Activated CD8-positive, alpha-beta memory T cell treated with anti-CD3 and anti-CD28 coated beads for 1 hour (primary cell): ENCODE data around the gene SS18L1.
A peak's percentile ranks its signal among the peaks of the same experiment; 100 is the strongest.
"Not testable (repeated sequence)": the region's sequence is repeated elsewhere in the genome, so short reads cannot be mapped to it uniquely, and the experiment has no call there.

ENCODE experiments used
- DNase-seq, 2 donors: peaks; one replicate each; pipeline ENCODE4 v3.0.0-alpha.2; 2020; ENCODE audit warnings: low read depth in 1 of 2; ENCODE audit errors: extremely low read depth in 1 of 2

SS18L1 gene, protein sequence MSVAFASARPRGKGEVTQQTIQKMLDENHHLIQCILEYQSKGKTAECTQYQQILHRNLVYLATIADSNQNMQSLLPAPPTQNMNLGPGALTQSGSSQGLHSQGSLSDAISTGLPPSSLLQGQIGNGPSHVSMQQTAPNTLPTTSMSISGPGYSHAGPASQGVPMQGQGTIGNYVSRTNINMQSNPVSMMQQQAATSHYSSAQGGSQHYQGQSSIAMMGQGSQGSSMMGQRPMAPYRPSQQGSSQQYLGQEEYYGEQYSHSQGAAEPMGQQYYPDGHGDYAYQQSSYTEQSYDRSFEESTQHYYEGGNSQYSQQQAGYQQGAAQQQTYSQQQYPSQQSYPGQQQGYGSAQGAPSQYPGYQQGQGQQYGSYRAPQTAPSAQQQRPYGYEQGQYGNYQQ

DNA sequence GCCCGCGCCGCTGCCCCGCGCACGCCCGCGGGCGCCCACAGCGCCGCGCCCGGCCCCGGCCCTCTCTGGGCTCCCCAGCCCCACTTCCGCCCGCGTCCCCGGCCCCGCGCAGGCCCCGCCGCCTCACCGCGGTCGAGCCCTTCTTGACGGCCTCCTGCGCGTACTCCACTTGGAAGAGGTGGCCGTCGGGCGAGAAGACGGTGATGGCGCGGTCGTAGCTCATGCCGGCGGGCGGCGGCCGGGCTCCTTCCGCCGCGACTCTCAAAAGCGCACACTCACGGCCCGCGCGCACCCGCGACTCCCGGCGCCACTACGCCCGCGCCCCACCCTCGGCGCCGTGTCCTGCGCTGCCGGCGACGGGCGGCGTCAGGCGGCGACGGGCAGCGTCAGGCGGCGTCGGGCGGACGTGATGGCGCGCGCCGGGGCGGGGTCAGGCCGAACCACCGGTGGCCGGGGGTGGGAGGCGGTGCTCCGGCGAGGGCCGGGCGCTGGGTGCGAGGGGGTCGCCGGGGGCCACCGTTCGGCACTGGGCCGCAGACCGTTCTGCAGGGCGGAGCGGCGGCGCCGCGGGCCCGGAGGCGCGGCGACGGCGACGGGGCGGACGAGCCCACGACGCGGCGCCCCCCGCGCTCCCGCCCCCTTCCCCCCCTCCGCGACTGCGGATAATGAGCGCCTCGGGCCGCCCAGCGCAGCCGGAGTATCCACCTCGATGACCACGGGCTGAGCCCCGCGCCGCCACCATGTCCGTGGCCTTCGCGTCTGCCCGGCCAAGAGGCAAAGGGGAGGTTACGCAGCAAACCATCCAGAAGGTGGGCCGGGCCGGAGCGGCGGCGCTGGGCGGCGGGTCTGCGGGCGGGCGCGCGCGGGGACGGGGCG lies at the start of gene SS18L1, which contains the start of gene PSMA7:
Gene SS18L1 (plus strand): TSS at position 689 of the 876 bp plus-strand sequence. CDS start 52 bp downstream, at position 741.
Gene PSMA7 (minus strand): TSS at position 314 of the 876 bp plus-strand sequence. CDS start 91 bp downstream, at position 223.
- DNase-seq, result peak in 1 of 2 donors; percentile 79

DNA sequence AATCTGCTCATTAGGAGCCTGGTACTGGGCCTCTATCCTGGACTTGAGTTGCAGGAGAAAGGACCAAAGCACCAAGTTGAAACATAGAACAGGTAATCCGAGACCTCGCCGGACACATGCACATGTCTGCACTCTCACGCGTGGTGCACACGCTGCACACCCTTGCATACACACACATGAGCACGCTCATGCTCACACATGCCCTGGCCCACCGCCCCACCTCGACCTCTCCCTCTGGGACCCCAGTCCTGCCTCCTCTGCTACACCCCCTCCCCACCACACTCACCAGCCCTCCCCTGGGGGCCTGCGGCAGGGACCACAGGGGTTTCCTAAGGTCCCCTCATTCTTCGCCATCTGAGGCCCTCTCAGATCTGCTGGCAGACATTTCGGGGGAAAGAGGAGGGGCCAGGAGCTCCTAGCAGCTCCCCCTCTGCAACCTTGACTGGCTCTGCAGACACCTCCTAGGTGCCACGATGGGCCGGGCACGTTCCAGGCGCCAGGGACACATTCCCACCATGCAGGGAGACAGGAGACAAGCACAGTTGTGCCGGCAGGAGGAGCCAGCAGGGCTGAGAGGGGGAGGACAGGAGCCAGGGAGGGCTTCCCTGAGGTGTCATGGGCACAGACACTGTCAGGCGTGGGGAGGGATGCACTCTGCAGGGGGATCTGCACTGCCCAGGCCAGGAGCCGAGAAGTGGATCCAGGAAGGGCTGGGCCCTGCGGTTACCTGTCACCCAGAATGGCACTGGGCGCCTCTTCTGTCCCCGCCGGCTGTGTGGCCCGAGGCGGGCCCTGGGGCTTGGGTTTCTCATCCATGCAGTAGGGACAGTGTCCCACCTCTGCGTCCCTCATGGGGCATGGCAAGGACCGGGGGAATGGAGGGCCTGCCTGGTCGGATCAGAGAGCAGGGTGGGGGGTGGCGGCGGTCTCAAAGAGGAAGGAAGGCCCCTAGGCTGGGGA lies 46.9 kb upstream of the SS18L1 start:
- no peak for DNase-seq

DNA sequence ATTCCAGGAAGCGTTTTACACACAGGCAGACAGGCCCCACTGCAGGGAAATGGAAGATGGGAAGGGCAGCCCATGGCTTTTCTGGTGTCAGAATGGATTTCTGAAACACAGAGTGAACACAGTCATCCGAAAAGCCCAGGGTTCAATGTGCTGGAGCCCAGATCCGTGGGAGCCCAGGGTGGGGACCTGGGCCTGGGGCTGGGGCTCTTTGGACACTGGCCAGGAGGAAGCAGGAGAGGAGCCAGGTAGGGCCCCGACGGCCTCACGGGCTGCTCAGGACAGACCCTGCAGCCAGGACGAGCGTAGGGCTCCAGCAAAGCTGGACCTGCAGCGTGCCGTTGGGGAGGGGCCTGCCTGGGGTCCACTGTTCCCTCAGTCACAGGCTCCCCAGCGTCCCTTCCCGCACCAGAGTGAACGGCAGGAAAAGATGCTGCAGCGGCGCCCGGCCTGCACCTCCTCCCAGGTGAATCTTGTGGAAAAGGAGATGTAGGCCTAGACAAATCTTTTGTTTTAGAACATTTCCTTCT lies 45.6 kb upstream of the SS18L1 start:
- DNase-seq, result no peak

GRCh38 chr20:62101078-62101477 lies 42.5 kb upstream of the SS18L1 start:
- DNase-seq, result no peak

DNA sequence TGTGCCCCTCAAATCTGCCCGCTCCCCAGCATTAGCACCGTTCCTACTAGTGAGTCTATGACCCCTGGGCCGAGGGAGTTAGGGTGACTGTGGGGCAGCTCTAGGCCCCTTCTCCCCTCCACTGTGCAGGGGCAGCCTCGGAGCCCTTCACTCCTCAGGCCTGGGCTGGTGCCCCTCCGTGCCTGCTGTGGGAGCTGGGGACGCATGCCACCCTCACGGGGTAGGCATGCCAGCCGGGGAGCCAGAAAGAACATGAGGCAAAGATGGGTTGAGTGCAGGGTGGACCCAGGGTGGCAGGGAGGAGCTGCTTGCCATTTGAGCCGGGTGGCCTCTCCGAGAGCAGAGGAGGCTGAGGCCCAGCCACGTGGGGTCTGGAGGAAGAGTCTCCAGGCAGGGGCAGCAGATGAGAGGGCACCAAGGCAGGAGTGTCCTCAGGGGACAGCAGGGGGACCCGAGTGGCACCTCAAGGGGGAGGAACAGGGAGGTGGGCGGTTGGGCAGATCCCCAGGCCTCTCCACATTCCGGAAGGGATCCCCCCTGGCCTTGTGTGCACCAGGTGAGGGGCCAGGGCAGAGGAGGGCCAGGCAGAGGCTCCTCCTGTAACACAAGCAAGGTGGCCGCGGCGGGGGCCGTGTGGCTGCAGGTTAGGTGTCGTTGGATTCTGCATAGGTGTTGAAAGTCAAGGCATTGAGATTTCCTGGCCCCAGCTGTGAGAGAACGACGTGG lies 39.9 kb upstream of the SS18L1 start:
- no peak for DNase-seq

DNA sequence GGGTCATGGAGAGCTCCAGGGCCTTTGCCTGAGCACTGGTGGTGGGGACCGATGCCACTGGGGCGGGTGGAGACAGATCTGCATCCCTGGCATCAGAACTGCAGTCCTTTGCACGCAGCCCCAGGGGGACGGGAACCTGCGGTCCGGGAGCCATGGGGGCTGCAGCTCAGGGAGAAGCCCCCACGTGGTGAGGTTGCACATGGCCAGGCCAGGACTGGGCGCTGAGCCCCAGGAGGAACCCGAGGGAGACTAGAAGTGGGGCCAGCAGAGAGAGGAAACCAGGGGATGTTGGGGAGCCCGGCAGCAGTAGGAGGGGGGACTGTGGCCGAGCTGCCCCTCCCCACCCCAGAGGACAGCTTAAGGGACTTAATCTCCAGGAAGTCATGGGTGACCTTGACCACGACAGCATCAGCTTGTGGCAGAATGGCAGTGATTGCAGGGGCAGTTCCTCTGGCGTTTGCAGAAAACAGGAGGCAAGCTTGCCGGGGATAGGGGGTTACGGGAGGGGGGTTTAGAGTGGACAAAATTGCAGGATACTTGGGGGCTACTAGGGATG lies 39.3 kb upstream of the SS18L1 start:
- DNase-seq, result no peak

GRCh38 chr20:62104791-62105345 lies 38.7 kb upstream of the SS18L1 start:
- no peak for DNase-seq

- DNase-seq, result no peak
These were observed 38.0 kb upstream of the SS18L1 start for GRCh38 chr20:62105592-62105991.

DNA sequence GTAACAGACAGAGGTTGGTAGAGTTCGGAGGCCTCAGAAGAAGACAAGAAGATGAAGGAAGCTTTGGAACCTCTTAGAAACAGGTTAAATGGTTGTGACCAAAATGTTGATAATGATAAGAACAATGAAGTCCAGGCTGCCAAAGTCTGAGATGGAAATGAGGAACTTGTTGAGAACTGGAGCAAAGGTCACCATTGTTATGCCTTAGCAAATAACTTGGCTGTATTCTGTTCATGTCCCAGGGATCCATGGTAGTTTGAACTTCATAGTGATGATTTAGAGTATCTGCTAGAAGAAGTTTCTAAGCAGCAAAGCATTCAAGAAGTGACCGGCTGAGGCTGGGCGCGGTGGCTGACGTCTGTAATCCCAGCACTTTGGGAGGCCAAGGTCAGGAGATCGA lies 32.4 kb upstream of the SS18L1 start:
- no peak for DNase-seq

DNA sequence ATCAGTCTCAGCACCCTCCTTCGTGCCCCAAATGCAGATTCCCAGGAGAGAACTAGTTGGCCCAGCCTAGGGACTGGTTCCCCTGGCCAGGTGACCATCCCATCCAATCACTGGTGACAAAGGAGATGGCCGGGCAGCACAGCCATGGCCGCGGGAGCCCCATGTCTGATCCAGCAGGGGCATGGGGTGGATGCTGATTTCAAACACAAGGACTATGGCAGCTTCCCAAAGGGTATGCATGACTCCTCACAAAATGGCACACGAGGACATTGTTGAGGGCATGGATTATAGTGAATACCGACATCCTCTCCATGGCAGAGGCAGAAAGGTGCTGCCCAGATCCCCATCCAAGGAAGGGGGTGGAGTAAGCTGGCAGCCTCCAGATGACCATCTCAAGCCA lies 31.2 kb upstream of the SS18L1 start:
- DNase-seq, result no peak

- DNase-seq, result no peak
These were observed 28.7 kb upstream of the SS18L1 start for GRCh38 chr20:62114894-62115293.

- DNase-seq, result not testable (repeated sequence)
These were observed 27.7 kb upstream of the SS18L1 start for GRCh38 chr20:62115800-62116407.

GRCh38 chr20:62116558-62117361 lies 26.8 kb upstream of the SS18L1 start:
- no peak for DNase-seq

DNA sequence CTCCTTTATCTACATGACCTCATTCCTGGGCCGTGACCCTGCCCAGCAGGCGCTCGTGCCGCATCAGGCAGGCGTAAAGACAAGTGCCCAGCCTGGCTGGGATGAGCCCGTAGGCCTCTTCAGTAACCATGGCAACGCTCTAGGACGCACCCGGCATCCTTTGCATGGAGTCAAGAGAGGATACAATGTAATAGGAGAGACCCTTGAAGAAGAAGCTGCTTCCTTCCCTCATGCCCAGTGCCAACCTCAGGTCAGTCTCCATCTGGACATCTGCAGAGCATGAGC lies 26.3 kb upstream of the SS18L1 start:
- DNase-seq, result no peak

GRCh38 chr20:62117658-62118057 lies 25.9 kb upstream of the SS18L1 start:
- peak; percentile 47 to 70 for DNase-seq

DNA sequence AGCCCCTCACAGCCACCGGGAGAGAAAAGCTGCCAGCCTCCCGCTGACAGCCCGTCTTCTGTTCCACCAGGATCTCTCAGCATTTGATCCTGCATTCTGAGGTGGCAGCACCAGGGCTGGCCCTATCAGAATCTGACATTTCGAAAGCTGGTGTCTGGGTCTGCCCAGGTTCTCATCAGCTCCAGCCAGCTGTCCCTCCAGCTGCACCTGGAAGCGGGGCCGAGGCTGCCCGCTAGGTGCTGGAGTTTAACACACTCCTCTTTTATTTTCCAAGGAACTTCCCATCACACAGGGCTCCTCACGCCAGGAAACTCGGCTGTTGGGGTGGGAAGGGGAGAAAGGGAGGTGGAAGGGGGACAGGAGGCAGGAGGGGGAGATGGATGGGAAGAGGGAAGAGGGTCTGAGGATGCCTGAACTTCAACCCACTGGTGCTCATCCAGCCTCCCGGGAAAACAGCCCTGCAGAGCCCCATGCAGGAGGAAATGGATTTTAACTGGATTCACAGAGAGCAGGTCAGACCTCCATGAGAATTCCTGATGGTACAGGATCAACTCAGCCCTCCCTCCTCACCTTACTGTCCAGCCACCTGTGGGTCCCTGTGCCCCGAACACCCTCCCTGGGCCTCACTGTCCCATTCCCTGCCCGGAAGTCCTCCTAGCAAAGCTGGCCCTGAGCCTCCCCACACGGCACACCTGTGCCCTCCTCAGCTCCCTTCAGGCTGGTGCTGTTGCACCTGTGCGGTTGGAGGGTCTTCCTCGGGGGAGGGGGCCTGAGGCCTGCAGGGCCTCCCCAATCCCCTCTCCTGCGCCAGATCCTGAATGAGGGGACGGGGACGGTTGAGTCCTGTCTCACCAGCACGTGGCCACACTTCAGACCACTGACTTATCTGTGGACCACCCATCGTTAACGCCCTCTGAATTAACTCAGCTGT lies 25.2 kb upstream of the SS18L1 start:
- no peak for DNase-seq

- DNase-seq, result no peak
These were observed 24.5 kb upstream of the SS18L1 start for GRCh38 chr20:62119115-62119514.
